Measurements from ENCODE around the gene ARSK.

GRCh38 chr5:95654196-95654595 is 99.3 kb downstream of the ARSK start:
- TF ChIP-seq CTCF (IDR thresholded peaks at IDR 0.05) (no peak), POLR2A (IDR thresholded peaks at IDR 0.05) (no peak), EP300 (IDR thresholded peaks at IDR 0.05) (no peak)
